BJ (cell line): ENCODE measurements around the gene PHACTR4. TPM values are rescaled to one million over a fixed set of nuclear protein-coding genes. Genes with fewer than 3 reads are reported as not detected.
A peak's percentile ranks its signal among the peaks of the same experiment; 100 is the strongest.

Experiments
- CTCF ChIA-PET: fragments of 350-600 bp; formaldehyde crosslinking; extraction: SDS; loops from one replicate; lab custom pipeline; 2021; ENCODE audit warnings: antibody characterized with exemption, inconsistent platforms; lab: Yijun Ruan, JAX
- POLR2A ChIA-PET: fragments of 300-600 bp; sonication (Branson Sonifier 250); formaldehyde crosslinking; extraction: SDS; loops from one replicate; lab custom pipeline; 2021; ENCODE audit warnings: antibody characterized with exemption; lab: Charles Lee
- DNase-seq: peaks from one replicate; pipeline ENCODE4 v3.0.0-alpha.2; 2011; ENCODE audit warnings: low read depth
- H3K27me3 ChIP-seq: 2 replicates; pipeline ENCODE4 v1.6.0; 2011; ENCODE audit warnings: low read length; ENCODE audit not compliant: control insufficient read depth, insufficient read depth
- H3K36me3 ChIP-seq: 2 replicates; pipeline ENCODE4 v1.5.1; 2011; ENCODE audit warnings: low read length; ENCODE audit not compliant: control insufficient read depth, insufficient read depth
- H3K4me3 ChIP-seq: 2 replicates; pipeline ENCODE4 v1.5.1; 2011; ENCODE audit warnings: low read depth, mild to moderate bottlenecking, control low read depth, low read length
- CTCF ChIP-seq: IDR thresholded peaks from 2 replicates; pipeline ENCODE4 v1.5.1; 2011; ENCODE audit warnings: low read depth, mild to moderate bottlenecking, control low read depth, inconsistent platforms, low read length, moderate library complexity; ENCODE audit not compliant: insufficient read depth
- polyA plus RNA-seq: library from polyadenylated mRNA; depleted of rRNA; stranded (reverse); fragments of >200 nt; gene quantifications from 2 replicates; pipeline ENCODE4 v1.2.3, GENCODE V29; 2011

The PHACTR4 gene
- polyA plus RNA-seq, 1 experiment = 5.2 TPM

GRCh38 chr1:28507247-28507645, 137.7 kb downstream of the PHACTR4 start:
- H3K4me3 ChIP-seq = peak overlapping the region; percentile 71
- ChIA-PET POLR2A (no interaction called here), CTCF (interaction anchor here (0.7 to 2.7 kb wide), 2 partner anchors 18 to 258 kb away, joined by 3 to 6 read pairs; no protein-coding TSS in a partner anchor)
- H3K36me3 ChIP-seq = peaks cover 20% of the 10 kb centered on the region
- no peaks in the 10 kb centered on the region for H3K27me3 ChIP-seq
- DNase-seq = no peak
- TF ChIP-seq CTCF = no peak

- CTCF ChIA-PET = interaction anchor here (1.5 to 2.7 kb wide), 2 partner anchors 98 to 259 kb away, joined by 5 to 6 read pairs; no protein-coding TSS in a partner anchor
- H3K36me3 ChIP-seq = peaks cover 20% of the 10 kb centered on the region
- DNase-seq = no peak
- H3K27me3 ChIP-seq = no peaks in the 10 kb centered on the region
- peak overlapping the region; percentile 71 for H3K4me3 ChIP-seq
- POLR2A ChIA-PET = interaction anchor here (0.7 to 1.3 kb wide), 3 partner anchors 13 to 258 kb away, joined by 3 to 12 read pairs (median 4); partner anchors contain the start of gene MED18
- TF ChIP-seq CTCF = no peak
These were observed 138.3 kb downstream of the PHACTR4 start for GRCh38 chr1:28507646-28508434.

- DNase-seq = no peak
- Histone ChIP-seq H3K36me3 (peaks cover 20% of the 10 kb centered on the region), H3K27me3 (no peaks in the 10 kb centered on the region), H3K4me3 (peak overlapping the region; percentile 71)
- CTCF ChIA-PET = interaction anchor here (1.0 to 2.7 kb wide), 3 partner anchors 9 to 259 kb away, joined by 3 to 6 read pairs (median 5); no protein-coding TSS in a partner anchor
- POLR2A ChIA-PET = interaction anchor here (0.5 to 1.4 kb wide), 6 partner anchors 26 to 259 kb away, joined by 4 to 12 read pairs (median 6); partner anchors contain the start of gene MED18
- no peak for TF ChIP-seq CTCF
These were observed 138.9 kb downstream of the PHACTR4 start for GRCh38 chr1:28508435-28508754.

- ChIA-PET CTCF (interaction anchor here (0.6 to 1.7 kb wide), 2 partner anchors 9 to 92 kb away, joined by 3 to 9 read pairs; no protein-coding TSS in a partner anchor), POLR2A (interaction anchor here (1.4 kb wide), 1 partner anchor 93 kb away, joined by 5 read pairs; no protein-coding TSS in a partner anchor)
- H3K27me3 ChIP-seq = no peaks in the 10 kb centered on the region
- peaks cover 20% of the 10 kb centered on the region for H3K36me3 ChIP-seq
- peak overlapping the region; percentile 3; the same call in 1 of the 2 replicates for H3K4me3 ChIP-seq
- no peak for DNase-seq
- no peak for TF ChIP-seq CTCF
These were observed 140.2 kb downstream of the PHACTR4 start for GRCh38 chr1:28509705-28510272.
